ENCODE results near the gene NPLOC4. TPM values are rescaled to one million over a fixed set of nuclear protein-coding genes. Genes with fewer than 3 reads are reported as not detected.

NPLOC4 gene
- total and polyA plus RNA-seq, 4 donors = 26.7 to 94.3 (median 70.6) TPM

DNA sequence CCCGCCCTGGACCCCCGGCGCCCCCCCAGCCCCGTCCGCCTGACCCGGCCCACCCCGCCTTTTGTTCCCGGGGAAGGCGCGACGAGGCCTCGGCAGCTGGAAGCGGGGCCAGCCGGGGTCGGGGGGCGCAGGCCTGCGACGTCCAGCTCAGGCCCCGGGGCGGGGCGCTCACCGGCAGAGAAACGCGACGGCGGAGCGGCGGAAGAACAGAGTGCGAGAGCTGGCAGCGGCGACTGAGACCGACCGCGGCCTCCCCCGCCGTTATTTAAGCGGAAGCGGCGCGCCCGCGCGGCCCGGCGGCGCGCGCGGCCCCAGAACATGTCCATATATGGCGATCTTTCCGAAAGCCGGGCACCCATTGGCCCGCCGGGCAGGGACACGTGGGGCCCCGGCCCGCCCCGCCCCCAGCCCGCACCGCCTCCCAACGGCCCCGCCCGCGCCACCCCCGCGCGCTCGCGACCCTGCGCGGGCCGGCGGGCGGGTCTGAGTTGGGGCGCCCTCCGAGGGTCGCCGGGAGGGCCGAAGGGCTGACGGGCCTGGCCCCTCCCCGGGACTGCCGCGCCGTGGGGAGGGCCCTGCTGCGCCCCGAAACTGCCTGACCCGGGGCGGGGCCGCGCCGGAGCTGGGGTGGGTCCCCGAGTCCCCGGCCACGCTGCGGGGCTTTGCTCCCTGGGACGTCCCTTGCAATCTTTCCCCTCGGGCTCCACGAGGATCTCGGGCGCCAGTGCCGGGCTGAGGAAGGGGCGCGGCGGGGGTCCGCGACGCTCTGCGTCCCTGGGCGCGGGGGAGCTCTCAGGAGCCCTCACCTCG lies 124.1 kb downstream of the NPLOC4 start, which contains the start of gene ACTG1:
ACTG1 (minus strand) TSS at position 238 of the 810 bp plus-strand sequence. CDS start 445 bp downstream, outside the sequence.
- Histone ChIP-seq H3K27ac (ENCODE audit: low read depth in 1 of 2, low read length in 2 of 2) (peak within 1 kb of the TSS; percentile 97 to 100), H3K4me3 (ENCODE audit: low read length in 2 of 2) (peak within 1 kb of the TSS; percentile 95 to 97), H3K4me1 (ENCODE audit: control insufficient read depth in 1 of 2, insufficient read depth in 2 of 2, low read length in 2 of 2) (no peaks in the 10 kb centered on the region), H3K27me3 (ENCODE audit: control insufficient read depth in 1 of 2, insufficient read depth in 2 of 2, low read length in 1 of 2) (peaks cover 0 to 2% of the 10 kb centered on the region in 2 donors), H3K9me3 (ENCODE audit: control insufficient read depth, low read length) (no peaks in the 10 kb centered on the region), H3K36me3 (ENCODE audit: control insufficient read depth in 1 of 2, insufficient read depth in 2 of 2, low read length in 1 of 2) (peaks cover 0 to 19% of the 10 kb centered on the region in 2 donors)
- intact Hi-C loops (cut with DNase I) = no loop called here
- ATAC-seq (ENCODE audit: low FRiP score) (peak; percentile 81), DNase-seq (peak; percentile 96)
- WGBS, 2 donors = 0 to 1% methylated on average over 77 to 111 of the region's 111 CpGs

DNA sequence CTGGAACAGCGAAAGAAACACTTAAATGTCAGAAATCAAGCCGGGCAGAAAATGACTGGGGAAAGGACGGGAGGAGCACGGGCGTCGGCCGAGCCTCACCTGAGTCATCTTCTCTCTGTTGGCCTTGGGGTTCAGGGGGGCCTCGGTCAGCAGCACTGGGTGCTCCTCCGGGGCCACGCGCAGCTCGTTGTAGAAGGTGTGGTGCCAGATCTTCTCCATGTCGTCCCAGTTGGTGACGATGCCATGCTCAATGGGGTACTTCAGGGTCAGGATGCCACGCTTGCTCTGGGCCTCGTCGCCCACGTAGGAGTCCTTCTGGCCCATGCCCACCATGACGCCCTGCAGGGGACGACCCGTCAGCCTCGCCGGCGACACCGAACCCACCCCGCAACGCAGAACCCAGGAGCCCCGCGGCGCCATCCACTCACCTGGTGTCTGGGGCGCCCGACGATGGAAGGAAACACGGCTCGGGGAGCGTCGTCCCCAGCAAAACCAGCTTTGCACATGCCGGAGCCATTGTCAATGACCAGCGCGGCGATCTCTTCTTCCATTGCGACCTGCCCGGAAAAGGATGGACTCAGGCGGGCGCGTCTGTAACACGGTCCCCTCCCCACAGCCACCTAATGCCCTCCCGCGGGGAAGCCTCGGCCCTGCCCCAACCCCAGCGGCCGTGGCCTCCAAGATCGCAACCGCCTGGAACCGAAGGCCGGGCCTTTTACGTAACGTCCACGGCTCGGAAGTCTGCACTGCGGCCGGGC lies 124.9 kb downstream of the NPLOC4 start:
- Histone ChIP-seq H3K4me1 (ENCODE audit: control insufficient read depth in 1 of 2, insufficient read depth in 2 of 2, low read length in 2 of 2) (no peaks in the 10 kb centered on the region), H3K27ac (ENCODE audit: low read depth in 1 of 2, low read length in 2 of 2) (peak overlapping the region; percentile 58 to 78), H3K4me3 (ENCODE audit: low read length in 2 of 2) (peak overlapping the region; percentile 95 to 97), H3K9me3 (ENCODE audit: control insufficient read depth, low read length) (no peaks in the 10 kb centered on the region), H3K36me3 (ENCODE audit: control insufficient read depth in 1 of 2, insufficient read depth in 2 of 2, low read length in 1 of 2) (peaks cover 0 to 19% of the 10 kb centered on the region in 2 donors), H3K27me3 (ENCODE audit: control insufficient read depth in 1 of 2, insufficient read depth in 2 of 2, low read length in 1 of 2) (peaks cover 0 to 2% of the 10 kb centered on the region in 2 donors)
- DNase-seq = peak in 1 of 2 donors; percentile 82
- 0% methylated on average over 59 to 62 of the region's 62 CpGs for WGBS, 2 donors
- ATAC-seq (ENCODE audit: low FRiP score) = no peak
- intact Hi-C loops (cut with DNase I) = loop anchor here (1.0 to 2.0 kb wide), 2 partner anchors 115 kb away; no protein-coding TSS in a partner anchor

DNA sequence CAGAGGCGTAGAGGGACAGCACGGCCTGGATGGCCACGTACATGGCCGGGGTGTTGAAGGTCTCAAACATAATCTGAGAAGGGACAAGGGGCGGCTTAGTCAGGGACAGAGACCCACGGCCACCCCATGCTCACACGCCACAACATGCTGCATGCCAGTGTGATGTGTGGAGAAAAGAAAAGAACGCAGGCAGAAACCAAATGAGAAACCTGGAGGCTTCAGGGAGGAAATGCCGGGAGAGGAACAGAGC lies 125.4 kb downstream of the NPLOC4 start:
- WGBS, 2 donors = 0% methylated on average over 9 of the region's 9 CpGs
- no peak for ATAC-seq (ENCODE audit: low FRiP score)
- H3K27ac ChIP-seq (ENCODE audit: low read depth in 1 of 2, low read length in 2 of 2) = peak overlapping the region in 1 of 2 donors; percentile 1

DNA sequence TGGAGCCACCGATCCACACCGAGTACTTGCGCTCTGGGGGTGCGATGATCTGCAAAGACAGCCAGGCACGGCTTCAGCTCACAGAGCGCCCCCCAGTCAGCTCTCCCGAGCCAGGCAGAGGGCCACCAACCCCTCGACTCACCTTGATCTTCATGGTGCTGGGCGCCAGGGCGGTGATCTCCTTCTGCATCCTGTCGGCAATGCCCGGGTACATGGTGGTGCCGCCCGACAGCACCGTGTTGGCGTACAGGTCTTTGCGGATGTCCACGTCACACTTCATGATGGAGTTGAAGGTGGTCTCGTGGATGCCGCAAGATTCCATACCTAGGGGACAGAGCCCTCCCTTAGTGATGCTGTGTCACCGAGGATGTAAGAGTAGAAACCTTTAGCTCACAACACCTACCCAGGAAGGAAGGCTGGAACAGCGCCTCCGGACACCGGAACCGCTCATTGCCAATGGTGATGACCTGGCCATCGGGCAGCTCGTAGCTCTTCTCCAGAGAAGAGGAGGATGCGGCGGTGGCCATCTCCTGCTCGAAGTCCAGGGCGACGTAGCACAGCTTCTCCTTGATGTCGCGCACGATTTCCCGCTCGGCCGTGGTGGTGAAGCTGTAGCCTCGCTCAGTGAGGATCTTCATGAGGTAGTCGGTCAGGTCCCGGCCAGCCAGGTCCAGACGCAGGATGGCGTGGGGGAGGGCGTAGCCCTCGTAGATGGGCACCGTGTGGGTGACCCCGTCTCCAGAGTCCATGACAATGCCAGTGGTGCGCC lies 125.9 kb downstream of the NPLOC4 start:
- peak overlapping the region; percentile 95 to 97 for H3K4me3 ChIP-seq (ENCODE audit: low read length in 2 of 2)
- H3K9me3 ChIP-seq (ENCODE audit: control insufficient read depth, low read length) = no peaks in the 10 kb centered on the region
- peak overlapping the region in 1 of 2 donors; percentile 1 for H3K27ac ChIP-seq (ENCODE audit: low read depth in 1 of 2, low read length in 2 of 2)
- peaks cover 0 to 2% of the 10 kb centered on the region in 2 donors for H3K27me3 ChIP-seq (ENCODE audit: control insufficient read depth in 1 of 2, insufficient read depth in 2 of 2, low read length in 1 of 2)
- WGBS, 2 donors = 0% methylated on average over 48 of the region's 48 CpGs
- intact Hi-C loops (cut with DNase I) = loop anchor here (1.0 to 2.0 kb wide), 2 partner anchors 114 kb away; no protein-coding TSS in a partner anchor
- no peaks in the 10 kb centered on the region for H3K4me1 ChIP-seq (ENCODE audit: control insufficient read depth in 1 of 2, insufficient read depth in 2 of 2, low read length in 2 of 2)
- peak in 1 of 2 donors; percentile 82 for DNase-seq
- H3K36me3 ChIP-seq (ENCODE audit: control insufficient read depth in 1 of 2, insufficient read depth in 2 of 2, low read length in 1 of 2) = peaks cover 0 to 19% of the 10 kb centered on the region in 2 donors
- ATAC-seq (ENCODE audit: low FRiP score) = no peak

More for the DNA sequence above, 125.4 kb downstream of the NPLOC4 start:
- peaks cover 0 to 19% of the 10 kb centered on the region in 2 donors for H3K36me3 ChIP-seq (ENCODE audit: control insufficient read depth in 1 of 2, insufficient read depth in 2 of 2, low read length in 1 of 2)
- H3K4me3 ChIP-seq (ENCODE audit: low read length in 2 of 2) = peak overlapping the region; percentile 95 to 97
- DNase-seq = no peak
- peaks cover 0 to 2% of the 10 kb centered on the region in 2 donors for H3K27me3 ChIP-seq (ENCODE audit: control insufficient read depth in 1 of 2, insufficient read depth in 2 of 2, low read length in 1 of 2)
- no peaks in the 10 kb centered on the region for H3K4me1 ChIP-seq (ENCODE audit: control insufficient read depth in 1 of 2, insufficient read depth in 2 of 2, low read length in 2 of 2)
- no peaks in the 10 kb centered on the region for H3K9me3 ChIP-seq (ENCODE audit: control insufficient read depth, low read length)
- intact Hi-C loops (cut with DNase I) = loop anchor here (1.0 to 2.0 kb wide), 2 partner anchors 114 to 115 kb away; no protein-coding TSS in a partner anchor

DNA sequence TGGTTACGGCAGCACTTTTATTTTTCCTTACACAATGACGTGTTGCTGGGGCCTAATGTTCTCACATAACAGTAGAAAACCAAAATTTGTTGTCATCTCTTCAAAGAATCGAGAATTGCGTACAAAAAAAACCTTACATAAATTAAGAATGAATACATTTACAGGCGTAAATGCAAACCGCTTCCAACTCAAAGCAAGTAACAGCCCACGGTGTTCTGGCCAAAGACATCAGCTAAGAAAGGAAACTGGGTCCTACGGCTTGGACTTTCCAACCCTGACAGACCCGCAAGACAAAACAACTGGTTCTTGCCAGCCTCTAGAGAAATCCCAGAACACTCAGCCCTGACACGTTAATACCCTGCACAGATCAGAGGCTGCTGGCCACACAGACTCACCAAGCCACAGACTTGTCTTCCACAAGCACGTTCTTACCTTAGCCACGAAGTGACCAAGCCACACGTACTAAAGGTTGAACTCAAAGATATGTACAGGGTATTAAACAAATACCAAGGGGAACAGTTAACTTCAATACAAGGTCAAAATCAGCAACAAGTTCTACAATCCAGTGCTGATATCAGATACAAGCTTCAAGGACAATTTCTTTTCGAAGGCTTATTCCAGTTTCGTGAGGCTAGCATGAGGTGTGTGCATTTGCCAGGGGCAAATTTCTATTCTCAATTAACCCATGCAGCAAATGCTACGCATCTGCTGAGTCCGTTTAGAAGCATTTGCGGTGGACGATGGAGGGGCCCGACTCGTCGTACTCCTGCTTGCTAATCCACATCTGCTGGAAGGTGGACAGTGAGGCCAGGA lies 126.7 kb downstream of the NPLOC4 start:
- no peaks in the 10 kb centered on the region for H3K9me3 ChIP-seq (ENCODE audit: control insufficient read depth, low read length)
- no peak for DNase-seq
- no peak for ATAC-seq (ENCODE audit: low FRiP score)
- 1% methylated on average over 22 of the region's 22 CpGs for WGBS, 2 donors
- intact Hi-C loops (cut with DNase I) = loop anchor here in 1 of 2 donors (2.0 kb wide), 1 partner anchor 113 kb away; no protein-coding TSS in a partner anchor
- peak overlapping the region; percentile 95 to 97 for H3K4me3 ChIP-seq (ENCODE audit: low read length in 2 of 2)
- no peaks in the 10 kb centered on the region for H3K4me1 ChIP-seq (ENCODE audit: control insufficient read depth in 1 of 2, insufficient read depth in 2 of 2, low read length in 2 of 2)
- H3K27me3 ChIP-seq (ENCODE audit: control insufficient read depth in 1 of 2, insufficient read depth in 2 of 2, low read length in 1 of 2) = peaks cover 0 to 2% of the 10 kb centered on the region in 2 donors
- H3K27ac ChIP-seq (ENCODE audit: low read depth in 1 of 2, low read length in 2 of 2) = no peak overlapping the region
- H3K36me3 ChIP-seq (ENCODE audit: control insufficient read depth in 1 of 2, insufficient read depth in 2 of 2, low read length in 1 of 2) = peaks cover 0 to 19% of the 10 kb centered on the region in 2 donors

DNA sequence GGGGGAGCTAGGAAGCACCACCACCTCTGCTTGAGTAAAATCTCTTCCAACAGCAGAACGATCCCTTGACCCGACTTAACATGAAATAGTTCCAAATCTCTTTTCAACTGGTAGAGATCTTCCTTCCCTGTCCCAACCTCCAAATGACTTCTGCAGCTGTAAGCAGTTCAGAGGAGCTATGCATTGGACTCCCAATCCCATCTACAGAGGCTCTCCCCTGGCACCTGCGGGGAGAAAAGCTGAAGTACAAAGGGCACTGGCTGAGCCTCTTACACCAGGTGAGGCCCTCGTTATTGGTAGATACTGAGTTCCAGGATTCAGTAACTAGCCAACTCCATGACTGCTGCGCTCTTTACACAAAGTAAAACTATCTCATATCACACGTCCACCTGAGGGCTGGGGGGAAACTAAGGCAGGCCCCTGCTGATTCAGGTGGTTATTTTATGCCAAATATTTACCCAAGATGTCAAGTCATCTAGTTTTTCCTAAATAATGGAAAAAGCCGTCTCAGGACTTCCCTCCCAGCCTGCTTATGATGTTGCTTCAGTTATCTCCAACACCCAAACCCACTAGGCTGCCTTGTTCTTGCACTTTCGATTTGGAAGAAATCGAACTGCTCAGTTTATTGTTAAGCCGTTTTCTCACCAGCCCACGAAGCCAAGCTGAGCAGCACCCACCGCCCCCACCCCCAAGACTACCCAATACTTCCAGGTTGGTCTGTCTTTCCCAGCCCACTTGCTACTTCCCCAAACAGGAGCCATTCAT lies 127.5 kb downstream of the NPLOC4 start:
- no peak for ATAC-seq (ENCODE audit: low FRiP score)

DNA sequence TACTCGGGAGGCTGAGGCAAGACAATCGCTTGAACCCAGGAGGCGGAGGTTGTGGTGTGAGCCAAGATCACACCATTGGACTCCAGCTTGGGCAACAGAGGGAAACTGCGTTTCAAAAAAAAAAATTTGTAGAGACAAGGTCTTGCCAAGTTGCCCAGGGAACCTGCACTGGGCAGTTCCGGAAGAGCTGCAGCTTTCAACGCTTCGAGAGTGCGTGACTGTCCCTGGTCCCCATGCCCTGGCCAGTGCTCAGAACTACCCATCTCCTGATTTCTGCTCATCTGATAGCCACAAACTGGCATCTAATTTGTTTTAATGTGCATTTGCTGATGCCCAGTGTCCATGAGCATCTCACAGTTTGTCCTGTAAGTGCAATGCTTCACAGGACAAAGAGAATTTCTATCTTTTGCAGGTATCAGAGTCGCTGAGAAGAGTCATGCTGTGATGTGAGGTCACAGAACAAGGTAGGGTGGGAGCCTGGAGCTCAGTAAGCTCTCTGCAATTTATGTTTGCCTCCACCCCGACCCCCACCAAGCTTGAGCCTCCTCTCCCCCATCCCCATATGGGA lies 128.2 kb downstream of the NPLOC4 start:
- H3K4me3 ChIP-seq (ENCODE audit: low read length in 2 of 2) = peak overlapping the region; percentile 95 to 97
- WGBS, 2 donors = 16 to 20% methylated on average over 10 of the region's 10 CpGs
- no peak for ATAC-seq (ENCODE audit: low FRiP score)
- DNase-seq = no peak
- H3K4me1 ChIP-seq (ENCODE audit: control insufficient read depth in 1 of 2, insufficient read depth in 2 of 2, low read length in 2 of 2) = no peaks in the 10 kb centered on the region
- peak overlapping the region in 1 of 2 donors; percentile 0 for H3K27ac ChIP-seq (ENCODE audit: low read depth in 1 of 2, low read length in 2 of 2)
- H3K9me3 ChIP-seq (ENCODE audit: control insufficient read depth, low read length) = no peaks in the 10 kb centered on the region
- intact Hi-C loops (cut with DNase I) = no loop called here
- H3K27me3 ChIP-seq (ENCODE audit: control insufficient read depth in 1 of 2, insufficient read depth in 2 of 2, low read length in 1 of 2) = peaks cover 0 to 2% of the 10 kb centered on the region in 2 donors
- peaks cover 0 to 19% of the 10 kb centered on the region in 2 donors for H3K36me3 ChIP-seq (ENCODE audit: control insufficient read depth in 1 of 2, insufficient read depth in 2 of 2, low read length in 1 of 2)

More for the DNA sequence above, 127.5 kb downstream of the NPLOC4 start:
- Histone ChIP-seq H3K9me3 (ENCODE audit: control insufficient read depth, low read length) (no peaks in the 10 kb centered on the region), H3K4me1 (ENCODE audit: control insufficient read depth in 1 of 2, insufficient read depth in 2 of 2, low read length in 2 of 2) (no peaks in the 10 kb centered on the region), H3K36me3 (ENCODE audit: control insufficient read depth in 1 of 2, insufficient read depth in 2 of 2, low read length in 1 of 2) (peaks cover 0 to 19% of the 10 kb centered on the region in 2 donors), H3K27me3 (ENCODE audit: control insufficient read depth in 1 of 2, insufficient read depth in 2 of 2, low read length in 1 of 2) (peaks cover 0 to 2% of the 10 kb centered on the region in 2 donors), H3K27ac (ENCODE audit: low read depth in 1 of 2, low read length in 2 of 2) (peak overlapping the region in 1 of 2 donors; percentile 0), H3K4me3 (ENCODE audit: low read length in 2 of 2) (peak overlapping the region; percentile 95 to 97)
- intact Hi-C loops (cut with DNase I) = no loop called here
- DNase-seq = no peak
- 5 to 6% methylated on average over 12 of the region's 12 CpGs for WGBS, 2 donors

Data from aorta (tissue), 5 donors.